Kidney (tissue), 14 donors: ENCODE results near the gene CCDC80. TPM values are rescaled to one million over a fixed set of nuclear protein-coding genes. Genes with fewer than 3 reads are reported as not detected.

Experiments
- DNase-seq, 5 donors: peaks; one replicate each; pipeline ENCODE4 v3.0.0-alpha.2; 2013 to 2020
- FAIRE-seq: peaks from 2 replicates; lab custom pipeline; 2012; peaks lifted over from hg19 to GRCh38; lab: Jason Lieb, UNC
- H3K27ac ChIP-seq, 2 donors: one replicate each; pipeline ENCODE4 v1.7.0; 2013; ENCODE audit warnings: low read depth in 2 of 2, low read length in 2 of 2, inconsistent platforms in 1 of 2
- H3K27me3 ChIP-seq: one replicate; pipeline ENCODE4 v1.7.1; 2013; ENCODE audit warnings: low read length, inconsistent platforms; ENCODE audit not compliant: control insufficient read depth, insufficient read depth
- H3K36me3 ChIP-seq, 3 donors: one replicate each; pipeline versions ENCODE4 v1.7.0 to v1.7.1; 2013; ENCODE audit warnings: low read length in 3 of 3, control low read depth in 1 of 3, inconsistent platforms in 1 of 3; ENCODE audit not compliant: insufficient read depth in 3 of 3, control insufficient read depth in 2 of 3
- H3K4me1 ChIP-seq, 3 donors: one replicate each; pipeline versions ENCODE4 v1.7.0 to v1.7.1; 2013; ENCODE audit warnings: low read length in 3 of 3, inconsistent platforms in 1 of 3, low read depth in 1 of 3; ENCODE audit not compliant: control insufficient read depth in 2 of 3, insufficient read depth in 2 of 3
- H3K4me3 ChIP-seq, 3 donors: one replicate each; pipeline versions ENCODE4 v1.7.0 to v1.8.1; 2013; ENCODE audit warnings: low read length in 3 of 3, control low read depth in 1 of 3, inconsistent platforms in 1 of 3
- H3K9ac ChIP-seq, 3 donors: one replicate each; pipeline versions ENCODE4 v1.7.0 to v1.7.1; 2013; ENCODE audit warnings: low read length in 3 of 3, control low read depth in 1 of 3, inconsistent platforms in 1 of 3
- H3K9me3 ChIP-seq, 3 donors: one replicate each; pipeline versions ENCODE4 v1.7.0 to v1.7.1; 2013; ENCODE audit warnings: low read length in 3 of 3, control low read depth in 1 of 3, inconsistent platforms in 1 of 3; ENCODE audit not compliant: control insufficient read depth in 2 of 3, insufficient read depth in 1 of 3
- CTCF ChIP-seq: IDR thresholded peaks from 3 replicates; pipeline ENCODE4 v1.5.1; 2012; ENCODE audit warnings: mild to moderate bottlenecking, moderate library complexity, borderline replicate concordance; ENCODE audit not compliant: insufficient read depth; ENCODE audit errors: extremely low read depth
- intact Hi-C: fragments of 100-400 bp; cut with DNase I; formaldehyde crosslinking; loops from one replicate; pipeline ENCODE4 v1.11.1; 2022
- polyA plus RNA-seq: library from polyadenylated mRNA; stranded (reverse); fragments of 350-450 nt; fragmentation: Illumina TruSeq; extraction: RNeasy Lipid Tissue Mini Kit (QIAGEN cat#74804); gene quantifications from one replicate; pipeline ENCODE4 v1.2.3, GENCODE V29; 2014; ENCODE audit warnings: low read depth, low replicate concordance; ENCODE audit not compliant: insufficient read depth
- total RNA-seq: library from RNA; stranded (reverse); fragmentation: NEBNext Ultra II Directional; extraction: Animal tissue kit (Norgen Biotek cat#: 25700); gene quantifications from one replicate; pipeline ENCODE4 v1.2.1, GENCODE V29; 2021
- donor health status: control.
- donor health status: control.
- donor health status: control.
- donor health status: control.
- donor health status: control.
- donor health status: DM: yes; HTN: yes; CAD: no.
- donor health status: Normal renal cell carcinoma (clear cell type).

Gene CCDC80
- total and polyA plus RNA-seq, 2 donors from 2014 or later = 12.0 to 57.5 TPM

- Histone ChIP-seq H3K4me3 (no peak overlapping the region), H3K9me3 (no peaks in the 10 kb centered on the region), H3K4me1 (peaks cover 0 to 2% (median 0%) of the 10 kb centered on the region in 3 donors), H3K27me3 (no peaks in the 10 kb centered on the region), H3K36me3 (no peaks in the 10 kb centered on the region), H3K27ac (no peak overlapping the region), H3K9ac (no peak overlapping the region)
- no peak for DNase-seq
- no peak for FAIRE-seq
- intact Hi-C loops = no loop called here
- no peak for TF ChIP-seq CTCF
Observed at GRCh38 chr3:112627419-112627818, 13.5 kb downstream of the CCDC80 start.

GRCh38 chr3:112623717-112624116, 17.2 kb downstream of the CCDC80 start:
- FAIRE-seq = no peak
- H3K9me3 ChIP-seq = no peaks in the 10 kb centered on the region
- no peak overlapping the region for H3K4me3 ChIP-seq
- H3K27me3 ChIP-seq = no peaks in the 10 kb centered on the region
- H3K4me1 ChIP-seq = no peaks in the 10 kb centered on the region
- intact Hi-C loops = no loop called here
- no peak overlapping the region for H3K9ac ChIP-seq
- no peak overlapping the region for H3K27ac ChIP-seq
- TF ChIP-seq CTCF = no peak
- DNase-seq = no peak
- no peaks in the 10 kb centered on the region for H3K36me3 ChIP-seq

- no peak for TF ChIP-seq CTCF
- Histone ChIP-seq H3K4me1 (no peaks in the 10 kb centered on the region), H3K9me3 (no peaks in the 10 kb centered on the region), H3K4me3 (no peak overlapping the region), H3K27me3 (no peaks in the 10 kb centered on the region), H3K36me3 (no peaks in the 10 kb centered on the region), H3K9ac (no peak overlapping the region), H3K27ac (no peak overlapping the region)
- intact Hi-C loops = no loop called here
- DNase-seq (no peak), FAIRE-seq (no peak)
Observed at GRCh38 chr3:112623213-112623612, 17.7 kb downstream of the CCDC80 start.

GRCh38 chr3:112619295-112619694, 21.6 kb downstream of the CCDC80 start:
- FAIRE-seq = no peak

More at GRCh38 chr3:112619295-112619694, 21.6 kb downstream of the CCDC80 start:
- Histone ChIP-seq H3K4me1 (no peaks in the 10 kb centered on the region), H3K36me3 (no peaks in the 10 kb centered on the region), H3K27me3 (no peaks in the 10 kb centered on the region), H3K27ac (no peak overlapping the region), H3K4me3 (no peak overlapping the region), H3K9ac (no peak overlapping the region), H3K9me3 (no peaks in the 10 kb centered on the region)
- DNase-seq = no peak
- no peak for TF ChIP-seq CTCF
- intact Hi-C loops = no loop called here
